IPS-NIHi11 (cell line): ENCODE measurements around the gene CACYBP.

Source experiments
- DNase-seq: peaks from one replicate; pipeline ENCODE4 v3.0.0; 2012; ENCODE audit warnings: mixed read lengths, low spot score

CACYBP gene

DNA sequence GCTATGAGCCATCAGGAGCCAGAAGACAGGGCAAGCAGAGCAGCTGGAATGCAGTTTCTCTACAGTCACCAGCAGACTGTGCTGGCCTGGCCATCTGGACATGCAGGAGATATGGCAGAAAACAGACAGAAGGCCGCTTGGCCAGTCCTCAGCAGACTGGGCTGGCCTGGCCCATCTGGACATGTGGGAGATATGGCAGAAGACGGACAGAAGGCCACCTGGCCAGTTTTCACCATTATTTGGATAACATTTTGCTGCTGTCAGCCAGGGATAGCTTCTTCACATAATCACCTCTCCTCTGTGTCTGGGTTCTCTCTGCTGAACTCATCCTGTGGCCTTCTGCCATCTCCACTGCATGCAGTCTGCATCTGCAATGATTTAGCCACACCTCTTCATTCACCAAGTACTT, 25.0 kb upstream of the CACYBP start:
- no peak for DNase-seq

GRCh38 chr1:174975764-174976163, 24.0 kb upstream of the CACYBP start:
- DNase-seq: no peak

- DNase-seq: no peak
Observed at GRCh38 chr1:174976436-174977108, 23.2 kb upstream of the CACYBP start.

DNA sequence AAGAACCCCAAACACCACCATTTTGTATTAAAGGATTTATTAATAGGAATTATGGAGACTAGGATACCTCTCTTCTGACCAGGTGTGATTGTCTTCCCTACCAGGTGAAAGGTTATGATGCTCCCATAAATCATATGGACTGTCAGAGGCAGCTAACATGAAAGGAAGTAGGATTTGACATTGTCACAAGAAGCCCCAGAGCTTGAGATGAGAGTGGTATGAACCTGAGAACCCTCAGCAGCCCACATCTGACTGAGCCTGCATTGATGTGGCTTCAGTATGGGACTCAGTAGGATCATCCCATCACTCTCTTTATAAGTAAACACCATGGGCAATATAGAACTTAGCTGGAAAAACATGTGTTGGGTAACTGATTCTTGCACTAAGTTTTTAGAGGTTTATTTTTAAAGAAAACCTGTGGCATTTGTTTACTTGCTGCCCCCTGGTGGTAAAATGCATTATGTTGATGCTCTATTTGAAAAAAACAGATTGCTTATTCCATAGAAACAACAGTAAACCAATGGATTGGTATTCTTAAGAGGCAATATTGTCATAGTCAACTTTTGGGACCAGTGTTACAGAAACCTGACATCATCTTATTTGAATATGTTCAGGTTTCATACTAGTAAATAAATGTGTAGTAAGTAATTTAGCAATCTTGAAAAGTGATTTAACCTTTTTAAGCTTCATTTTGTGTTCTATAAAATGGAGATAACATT, 16.6 kb upstream of the CACYBP start:
- peak; percentile 21 for DNase-seq

DNA sequence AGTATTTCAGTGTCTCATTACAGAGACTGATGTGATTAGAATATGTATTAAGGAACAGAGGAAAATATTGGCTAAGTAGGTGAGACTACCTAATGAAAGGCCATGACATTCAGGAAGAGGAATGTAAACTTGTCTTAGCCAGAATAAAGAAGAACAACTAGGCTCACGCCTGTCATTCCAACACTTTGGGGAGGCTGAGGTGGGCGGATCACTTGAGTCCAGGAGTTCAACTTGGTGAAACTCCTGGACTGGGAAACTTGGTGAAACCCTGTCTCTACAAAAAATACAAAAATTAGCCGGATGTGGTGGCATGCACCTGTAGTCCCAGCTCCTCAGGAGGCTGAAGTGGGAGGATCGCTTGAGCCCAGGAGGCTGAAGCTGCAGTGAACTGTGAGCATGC, 14.8 kb upstream of the CACYBP start:
- DNase-seq: no peak

DNA sequence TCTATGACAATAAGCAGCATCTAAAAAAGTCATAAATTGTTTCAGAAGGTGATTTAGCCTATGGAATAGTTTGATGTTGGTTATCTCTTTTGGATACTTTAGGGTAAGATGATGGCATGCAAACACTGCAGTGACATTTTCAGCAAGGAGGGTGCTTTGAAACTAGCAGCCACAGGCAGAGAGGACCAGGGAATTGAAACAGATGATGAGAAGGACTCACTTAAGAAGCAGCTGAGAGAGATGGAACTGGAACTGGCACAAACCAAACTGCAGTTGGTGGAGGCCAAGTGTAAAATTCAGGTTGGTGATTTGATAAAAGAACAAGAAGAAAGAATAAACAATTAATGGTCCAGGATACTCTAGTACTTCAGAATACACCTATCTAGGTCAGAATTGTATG, 11.2 kb upstream of the CACYBP start:
- no peak for DNase-seq

DNA sequence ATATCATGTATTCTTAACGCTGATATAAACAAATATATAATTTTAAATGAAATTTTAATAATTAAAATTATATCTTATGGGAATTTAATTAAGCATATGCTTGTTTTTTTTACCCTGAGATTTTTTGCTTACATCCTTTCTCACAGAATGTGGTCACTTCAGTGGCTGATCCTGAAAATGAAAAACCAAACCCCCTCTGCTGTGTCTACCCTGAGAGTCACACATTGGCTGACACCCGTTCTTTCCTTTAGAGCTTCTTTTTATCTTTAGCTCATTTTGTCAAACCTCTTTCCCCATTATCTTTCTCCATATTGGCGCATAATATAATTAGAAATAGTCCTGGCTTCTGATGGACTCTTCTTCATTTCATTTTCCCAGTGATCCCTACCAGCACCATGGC, 10.8 kb upstream of the CACYBP start:
- no peak for DNase-seq

- DNase-seq: no peak
Observed at GRCh38 chr1:174989536-174990220, 10.1 kb upstream of the CACYBP start.

DNA sequence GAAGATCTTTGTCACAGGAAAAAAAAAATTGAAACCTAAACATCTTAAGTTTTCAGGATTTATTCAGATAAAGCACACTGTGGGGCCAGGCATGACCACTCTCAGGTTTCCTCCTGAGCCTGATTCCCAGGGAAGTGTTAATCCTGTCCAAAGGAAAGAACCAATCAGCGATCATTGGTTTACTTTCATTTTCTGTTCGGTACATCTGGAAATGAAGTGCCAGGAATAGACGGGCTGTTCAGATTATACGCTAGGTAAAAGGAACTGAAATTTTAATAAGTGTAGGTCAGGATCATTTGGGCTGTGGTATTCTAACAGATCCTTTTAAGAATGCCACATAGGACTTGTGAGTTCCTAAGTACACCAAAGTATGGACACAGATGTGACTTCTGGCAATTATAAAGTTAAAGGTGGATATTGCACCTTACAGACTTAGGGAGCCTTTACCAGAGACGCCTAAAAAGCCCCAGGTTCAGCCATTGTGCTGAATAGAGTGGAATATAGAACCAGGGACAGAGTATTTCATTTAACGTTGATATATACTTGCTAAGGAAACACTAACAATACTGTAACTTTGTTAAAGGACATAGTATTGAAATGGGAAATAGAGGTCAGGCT, 9.3 kb upstream of the CACYBP start:
- DNase-seq: no peak

DNA sequence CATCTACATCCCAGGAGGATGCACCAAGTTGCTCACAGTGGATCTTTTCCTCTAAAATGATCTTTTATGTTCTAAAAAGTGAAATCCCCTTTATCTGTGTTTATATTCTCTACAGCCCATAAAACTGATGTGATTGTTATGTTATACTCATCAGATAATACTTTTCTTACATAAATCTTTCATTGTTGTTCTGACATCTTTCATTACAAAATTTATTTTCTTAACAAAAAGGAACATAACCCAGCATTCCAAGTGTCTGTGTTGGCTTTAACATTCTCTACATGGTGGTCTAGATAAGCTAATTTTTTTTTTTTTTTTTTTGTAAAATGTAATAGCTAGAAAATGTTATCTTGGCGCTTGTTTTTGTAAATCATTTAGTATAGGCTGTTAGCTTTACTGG, 8.3 kb upstream of the CACYBP start:
- DNase-seq: no peak

GRCh38 chr1:174995121-174995520, 4.6 kb upstream of the CACYBP start:
- DNase-seq: no peak

DNA sequence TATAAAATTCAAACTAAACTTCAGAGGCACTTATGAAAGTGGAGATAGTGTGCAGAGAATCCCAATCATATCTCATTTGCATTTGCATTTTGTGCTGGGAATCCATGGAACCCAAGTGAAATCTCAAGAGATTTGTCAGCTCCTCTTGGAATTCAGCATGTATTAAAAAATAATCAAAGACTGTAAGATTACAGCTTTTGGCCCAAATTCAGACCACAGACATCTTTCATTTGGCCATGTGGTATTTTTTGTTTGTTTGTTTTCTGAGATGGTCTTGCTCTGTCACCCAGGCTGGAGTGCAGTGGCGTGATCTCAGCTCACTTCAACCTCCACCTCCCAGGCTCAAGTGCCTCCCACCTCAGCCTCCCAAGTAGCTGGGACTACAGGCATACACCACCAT, 3.8 kb upstream of the CACYBP start:
- DNase-seq: no peak

DNA sequence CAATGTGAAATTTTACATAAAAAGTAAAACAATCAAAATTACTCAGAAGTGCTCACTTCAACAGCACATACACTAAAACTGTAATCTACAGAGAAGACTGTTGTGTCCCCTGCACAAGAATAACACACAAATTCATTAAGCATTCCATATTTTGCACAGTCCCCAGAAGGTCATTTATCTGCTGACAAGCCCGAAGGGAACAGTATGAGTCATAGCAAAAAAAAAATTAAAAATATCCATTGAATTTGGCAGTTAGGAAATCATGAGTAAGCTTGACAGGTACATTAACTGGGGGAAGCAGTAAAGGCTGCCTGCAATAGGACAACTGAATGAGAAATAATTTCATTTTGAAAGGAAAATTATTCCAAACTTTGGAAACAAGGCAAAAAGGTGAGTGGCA, 3.3 kb upstream of the CACYBP start:
- no peak for DNase-seq

DNA sequence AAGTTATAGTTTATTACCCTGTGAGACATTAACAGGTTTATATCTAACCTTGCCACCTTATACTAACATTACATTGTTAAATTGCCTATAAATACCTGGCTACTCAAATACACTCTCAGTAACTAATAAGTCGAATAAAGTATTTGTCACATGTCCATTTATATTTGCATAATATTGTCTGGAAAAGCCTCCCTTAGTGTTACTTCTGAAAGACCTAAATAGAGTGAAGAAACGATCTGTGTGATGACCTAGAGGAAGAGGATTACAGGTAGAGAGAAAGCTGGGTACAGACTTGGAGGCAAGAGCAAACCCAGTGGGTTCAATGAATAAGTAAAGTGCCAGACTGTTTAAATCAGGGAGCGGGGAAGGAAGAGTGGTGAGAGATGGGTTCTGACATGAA, 2.7 kb upstream of the CACYBP start:
- no peak for DNase-seq

DNA sequence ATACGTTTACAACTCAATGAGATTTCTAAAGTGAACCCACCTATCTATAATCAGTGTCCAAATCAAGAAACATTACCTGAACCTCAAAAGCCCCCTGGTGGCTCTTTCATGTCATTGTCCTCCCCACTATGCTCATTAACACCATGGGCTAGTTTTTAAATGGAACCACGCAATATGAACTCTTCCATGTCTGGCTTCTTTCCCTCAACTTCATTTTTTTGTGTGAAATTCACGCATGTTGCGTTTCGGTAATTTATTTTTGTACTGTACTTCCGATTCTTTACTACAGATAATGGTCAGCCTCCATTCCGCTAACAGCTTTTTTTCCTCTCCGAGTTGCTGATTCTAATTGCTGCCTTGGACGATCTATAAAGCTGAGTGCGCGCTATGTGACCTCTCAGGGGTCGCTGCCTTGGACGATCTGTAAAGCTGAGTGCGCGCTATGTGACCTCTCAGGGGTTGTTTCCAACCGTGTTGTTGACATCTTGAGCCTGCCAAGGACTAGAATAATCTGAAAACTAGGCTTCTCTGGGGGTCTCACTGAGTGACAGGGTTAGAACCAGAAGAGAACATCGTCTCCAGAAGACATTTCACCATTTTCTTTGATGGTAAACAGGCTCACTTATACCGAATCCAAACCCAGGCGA, 1.1 kb upstream of the CACYBP start:
- DNase-seq: peak; percentile 39

- peak; percentile 95 for DNase-seq
Observed at GRCh38 chr1:174999216-174999935, 371 bp upstream of the CACYBP start.

DNA sequence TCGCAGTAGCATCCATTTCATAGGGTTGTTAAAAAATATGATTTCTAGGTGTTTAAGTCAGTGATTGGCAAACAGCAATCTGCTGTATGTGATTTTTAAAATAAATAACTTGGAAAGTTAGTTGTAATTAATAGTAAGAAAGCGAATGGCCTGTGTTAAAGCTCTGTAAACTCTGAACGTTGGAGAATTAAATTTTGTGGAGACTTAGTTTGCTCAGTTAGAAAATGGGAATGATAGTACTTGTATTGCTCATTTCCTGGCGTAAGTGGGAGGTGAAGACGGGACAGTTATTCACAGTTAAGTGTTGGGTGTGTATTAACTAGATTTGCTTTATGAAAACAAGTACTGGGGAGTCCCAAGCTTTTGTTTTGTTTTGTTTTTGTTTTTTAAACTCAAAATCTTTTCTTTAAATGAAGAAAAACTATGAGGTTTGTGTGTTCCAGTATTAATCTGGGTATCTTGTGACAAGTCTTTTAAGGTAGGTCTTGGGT, 995 bp downstream of the CACYBP start:
- no peak for DNase-seq

DNA sequence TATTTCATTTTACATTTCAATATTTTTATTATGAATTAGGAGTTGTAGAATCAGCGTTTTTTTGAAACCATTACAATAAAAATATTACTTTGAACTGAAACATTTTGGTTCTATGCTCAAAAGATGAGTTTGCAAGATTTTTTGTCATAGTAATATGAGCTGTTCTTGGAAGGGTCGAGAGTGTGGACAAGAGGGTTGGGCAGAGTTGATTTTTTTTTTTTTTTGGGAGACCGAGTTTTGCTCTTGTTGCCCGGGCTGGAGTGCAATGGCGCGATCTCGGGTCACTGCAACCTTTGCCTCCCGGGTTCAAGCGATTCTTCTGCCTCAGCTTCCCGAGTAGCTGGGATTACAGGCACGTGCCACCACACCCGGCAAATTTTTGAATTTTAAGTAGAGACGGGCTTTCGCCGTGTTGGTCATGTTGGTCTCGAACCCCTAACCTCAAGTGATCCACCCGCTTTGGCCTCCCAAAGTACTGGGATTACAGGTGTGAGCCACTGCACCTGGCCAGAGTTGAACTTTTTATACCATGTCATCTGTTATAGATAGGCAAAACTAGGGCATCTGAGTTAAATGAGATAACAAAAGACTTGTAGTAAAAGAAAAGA, 3.3 kb downstream of the CACYBP start:
- DNase-seq: no peak

DNA sequence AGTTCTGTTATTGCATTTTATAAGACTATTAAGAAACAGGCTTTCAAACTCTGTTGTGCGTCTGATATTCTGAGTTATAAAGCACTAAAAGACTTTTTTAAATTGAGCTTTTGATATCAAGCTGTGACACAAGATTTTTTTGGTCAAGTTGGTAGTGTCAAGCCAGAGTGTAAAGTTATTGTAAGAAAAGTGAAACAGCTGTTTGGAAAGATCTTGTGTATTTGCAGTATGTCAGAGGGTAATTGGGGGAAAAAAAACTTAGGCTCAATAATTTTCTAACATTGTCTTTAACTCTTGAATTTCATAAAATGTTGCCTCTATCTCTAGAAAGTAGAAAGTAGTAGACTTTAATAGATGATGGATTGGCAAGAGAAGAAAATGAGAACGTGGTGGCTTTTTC, 3.8 kb downstream of the CACYBP start:
- DNase-seq: no peak

DNA sequence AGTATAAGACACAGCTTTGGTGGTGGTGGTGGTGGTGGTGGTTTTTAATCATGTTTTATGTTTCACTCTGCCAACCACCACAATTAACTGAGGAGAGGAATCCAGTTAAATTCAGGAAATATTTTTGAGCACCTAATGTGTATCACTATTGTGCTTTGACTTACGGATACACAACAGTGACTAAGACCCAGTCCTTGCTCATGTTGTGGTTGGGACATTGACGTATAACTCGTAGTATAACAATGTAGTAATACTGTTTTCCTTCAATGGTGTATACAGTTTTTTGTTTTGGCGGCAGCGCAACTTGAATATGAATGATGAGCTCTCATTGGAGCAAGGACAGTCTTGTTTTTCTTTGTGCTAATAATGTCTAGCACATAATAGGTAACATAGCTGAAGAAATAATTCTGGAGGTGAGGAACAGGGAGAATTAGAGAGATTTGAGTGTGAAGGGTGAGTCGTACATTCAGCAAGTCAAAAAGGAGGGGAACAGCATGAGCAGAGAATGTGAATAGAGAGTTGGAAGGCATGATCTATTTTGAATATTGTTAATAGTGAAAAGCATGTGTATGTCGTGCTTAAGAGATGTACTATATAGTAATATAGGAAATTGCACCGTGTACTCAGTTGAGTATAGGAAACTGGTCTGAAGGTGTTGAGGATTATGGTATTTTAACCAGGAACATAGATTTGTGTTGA, 5.5 kb downstream of the CACYBP start:
- no peak for DNase-seq

DNA sequence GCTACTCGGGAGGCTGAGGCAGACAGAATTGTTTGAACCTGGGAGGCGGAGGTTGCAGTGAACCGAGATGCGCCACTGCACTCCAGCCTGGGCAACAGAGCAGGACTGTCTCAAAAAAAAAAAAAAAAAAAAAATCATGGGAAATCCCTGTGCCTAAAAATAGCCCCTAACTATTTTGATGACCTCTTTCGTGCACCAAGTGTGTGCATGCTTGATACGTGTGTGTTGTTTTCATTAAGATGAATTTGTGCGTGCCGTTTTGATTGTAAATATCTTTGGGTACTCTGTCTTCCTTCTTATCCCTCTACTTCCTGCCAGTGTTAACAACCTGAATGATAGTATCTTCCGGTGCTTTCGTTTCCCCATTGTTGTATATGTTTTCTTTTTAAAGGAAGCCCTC, 9.8 kb downstream of the CACYBP start:
- DNase-seq: no peak
